Stimulated activated naive B cell treated with anti-CD40 and anti-IgM and Interleukin-4, amounts not matched to agents 10 μg/mL and 1 μg/mL and 100 μg/mL, for 72 hours (primary cell): Measurements from ENCODE around the gene MAPK10.

ENCODE experiments used
- ATAC-seq, 2 donors: fragments of 150-1000 bp; cut with Tn5 transposase; replicated peaks; 2 replicates each; pipeline ENCODE4 v1.10.0; 2021; ENCODE audit warnings: moderate library complexity in 1 of 2
- DNase-seq: peaks from one replicate; pipeline ENCODE4 v3.0.0; 2021
- H3K27ac Mint-ChIP-seq: one replicate; pipeline ENCODE4 v1.8.0; 2022; ENCODE audit warnings: mild to moderate bottlenecking, mixed read lengths
- H3K27me3 Mint-ChIP-seq, 2 donors: one replicate each; pipeline ENCODE4 v1.8.0; 2022; ENCODE audit warnings: mixed read lengths in 2 of 2
- H3K36me3 Mint-ChIP-seq, 2 donors: one replicate each; pipeline ENCODE4 v1.8.0; 2022; ENCODE audit warnings: mixed read lengths in 2 of 2, mild to moderate bottlenecking in 1 of 2
- H3K4me1 Mint-ChIP-seq, 2 donors: one replicate each; pipeline ENCODE4 v1.8.0; 2022; ENCODE audit warnings: mixed read lengths in 2 of 2, mild to moderate bottlenecking in 1 of 2
- H3K4me3 Mint-ChIP-seq, 2 donors: one replicate each; pipeline ENCODE4 v1.8.0; 2022; ENCODE audit warnings: mild to moderate bottlenecking in 2 of 2, mixed read lengths in 2 of 2, moderate library complexity in 1 of 2
- H3K9me3 Mint-ChIP-seq, 2 donors: one replicate each; pipeline ENCODE4 v1.8.0; 2022; ENCODE audit warnings: mixed read lengths in 2 of 2, mild to moderate bottlenecking in 1 of 2

The MAPK10 gene

DNA sequence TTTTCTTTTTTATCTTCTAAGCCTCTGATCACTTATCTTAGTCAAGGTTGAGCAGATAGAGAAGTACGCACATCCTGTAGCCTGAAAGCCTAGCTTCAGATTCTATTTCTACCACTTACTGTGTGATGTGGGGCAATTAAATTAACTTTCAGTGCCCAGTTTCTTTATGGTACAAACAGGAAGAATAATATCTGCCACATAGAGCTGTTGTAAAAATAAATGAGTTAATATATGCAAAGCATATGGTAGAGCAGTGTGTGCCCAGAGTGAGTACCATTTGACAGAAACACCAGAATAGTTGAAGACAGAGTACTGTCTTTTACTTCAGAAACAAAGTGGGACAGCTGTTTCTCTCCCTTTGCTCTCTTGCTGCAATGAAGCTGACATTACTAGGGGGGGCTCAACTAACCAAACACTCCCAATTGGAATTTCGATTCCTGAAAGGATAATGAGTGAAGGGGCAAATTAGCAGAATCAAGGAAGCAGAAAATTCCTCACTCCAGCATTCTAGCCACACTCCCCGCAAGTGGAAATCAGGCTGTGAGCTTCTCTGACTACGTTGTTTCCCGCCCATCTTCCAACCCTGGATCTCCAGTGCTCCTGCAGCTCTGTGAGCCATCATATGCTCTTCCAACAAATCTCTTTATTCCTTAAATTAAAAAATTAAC, 80.4 kb downstream of the MAPK10 start:
- no peak for DNase-seq
- H3K4me1 Mint-ChIP-seq = peaks cover 0 to 3% of the 10 kb centered on the region in 2 donors
- H3K27ac Mint-ChIP-seq = no peak overlapping the region
- no peak overlapping the region for H3K4me3 Mint-ChIP-seq
- peaks cover 7 to 12% of the 10 kb centered on the region in 2 donors for H3K27me3 Mint-ChIP-seq
- ATAC-seq = no peak
- H3K9me3 Mint-ChIP-seq = no peaks in the 10 kb centered on the region
- no peaks in the 10 kb centered on the region for H3K36me3 Mint-ChIP-seq

DNA sequence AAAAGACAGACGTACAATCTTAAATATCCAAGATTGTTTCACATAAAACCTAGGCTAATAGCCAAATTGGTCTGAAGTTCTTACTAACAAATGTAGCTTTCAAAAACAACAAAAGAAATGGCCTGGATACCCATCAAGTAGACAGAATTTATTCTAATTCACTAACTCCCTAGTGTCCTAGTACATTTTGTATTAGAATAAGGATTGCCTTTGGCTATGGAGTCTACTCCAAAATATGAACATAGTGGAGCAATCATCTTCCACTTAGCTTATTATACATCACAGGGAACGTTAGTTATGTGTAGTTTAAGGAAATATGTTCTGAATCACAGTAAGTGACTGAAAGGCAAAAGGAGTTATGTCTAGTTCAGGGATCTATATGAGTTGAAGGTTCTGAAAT, 81.7 kb downstream of the MAPK10 start:
- Mint-ChIP-seq H3K36me3 (no peaks in the 10 kb centered on the region), H3K27ac (no peak overlapping the region), H3K27me3 (peaks cover 5 to 14% of the 10 kb centered on the region in 2 donors), H3K4me1 (peaks cover 0 to 3% of the 10 kb centered on the region in 2 donors), H3K9me3 (no peaks in the 10 kb centered on the region), H3K4me3 (no peak overlapping the region)
- ATAC-seq = no peak
- no peak for DNase-seq

DNA sequence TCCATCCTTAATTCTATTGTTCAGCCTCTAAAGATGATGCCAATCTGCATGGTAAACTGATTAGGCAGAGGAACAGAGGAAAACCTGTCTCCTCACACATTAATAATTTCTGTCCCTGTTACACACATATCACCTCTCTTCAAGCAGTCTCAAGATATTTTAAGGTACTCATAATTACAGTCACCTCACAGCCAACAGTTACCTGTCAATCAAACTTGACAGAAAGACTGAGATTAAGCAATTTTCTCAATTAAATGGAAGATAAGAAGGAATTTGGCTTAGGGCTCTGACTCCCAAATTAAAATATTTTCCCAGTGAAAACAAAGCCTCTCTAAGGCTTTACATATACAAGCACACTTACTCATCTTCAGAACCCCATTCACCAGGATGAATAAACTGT, 85.2 kb downstream of the MAPK10 start:
- Mint-ChIP-seq H3K36me3 (no peaks in the 10 kb centered on the region), H3K27ac (no peak overlapping the region), H3K27me3 (peaks cover 5 to 10% of the 10 kb centered on the region in 2 donors), H3K4me1 (no peaks in the 10 kb centered on the region), H3K4me3 (no peak overlapping the region), H3K9me3 (no peaks in the 10 kb centered on the region)
- ATAC-seq (no peak), DNase-seq (no peak)

DNA sequence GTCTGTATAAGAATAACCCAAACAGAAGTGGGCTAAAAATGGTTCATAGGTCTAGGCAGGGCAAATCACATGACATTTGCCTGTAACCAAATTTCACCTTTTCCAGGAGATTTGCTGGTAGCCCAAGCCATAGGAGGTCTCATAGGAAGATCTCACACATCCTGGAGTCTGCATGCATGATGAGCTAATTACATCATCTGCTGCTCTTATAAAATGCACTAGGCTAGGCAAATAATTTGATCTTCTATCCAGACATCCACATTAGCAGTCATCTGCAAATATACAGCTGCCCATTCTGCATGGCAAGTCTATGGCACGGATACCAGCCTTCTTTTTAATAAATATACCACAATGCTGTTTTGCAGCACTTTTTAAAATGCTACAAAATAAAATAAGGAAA, 87.2 kb downstream of the MAPK10 start:
- peaks cover 5 to 10% of the 10 kb centered on the region in 2 donors for H3K27me3 Mint-ChIP-seq

DNA sequence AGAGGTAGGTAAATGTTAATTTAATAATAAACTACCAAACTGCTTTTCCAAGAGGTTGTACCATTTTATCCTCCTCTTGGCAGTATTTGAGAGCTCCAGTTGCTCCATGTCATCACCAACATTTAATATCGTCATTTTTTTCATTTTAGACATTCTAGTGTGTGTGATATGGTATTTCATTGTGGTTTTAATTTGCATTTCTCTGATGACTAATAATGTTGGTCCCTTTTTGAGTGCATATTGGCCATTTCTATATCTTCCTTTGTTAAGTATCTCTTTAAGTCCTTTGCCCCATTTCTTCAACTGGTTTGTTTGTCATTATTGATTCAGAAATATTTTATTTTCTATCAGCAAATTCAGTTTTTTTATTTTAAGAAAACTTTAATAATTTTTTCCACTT, 88.8 kb downstream of the MAPK10 start:
- ATAC-seq (no peak), DNase-seq (no peak)
- peaks cover 0 to 6% of the 10 kb centered on the region in 2 donors for H3K27me3 Mint-ChIP-seq

More for the DNA sequence above, 87.2 kb downstream of the MAPK10 start:
- Mint-ChIP-seq H3K4me1 (no peaks in the 10 kb centered on the region), H3K36me3 (no peaks in the 10 kb centered on the region), H3K27ac (no peak overlapping the region), H3K9me3 (no peaks in the 10 kb centered on the region), H3K4me3 (no peak overlapping the region)
- ATAC-seq (no peak), DNase-seq (no peak)

DNA sequence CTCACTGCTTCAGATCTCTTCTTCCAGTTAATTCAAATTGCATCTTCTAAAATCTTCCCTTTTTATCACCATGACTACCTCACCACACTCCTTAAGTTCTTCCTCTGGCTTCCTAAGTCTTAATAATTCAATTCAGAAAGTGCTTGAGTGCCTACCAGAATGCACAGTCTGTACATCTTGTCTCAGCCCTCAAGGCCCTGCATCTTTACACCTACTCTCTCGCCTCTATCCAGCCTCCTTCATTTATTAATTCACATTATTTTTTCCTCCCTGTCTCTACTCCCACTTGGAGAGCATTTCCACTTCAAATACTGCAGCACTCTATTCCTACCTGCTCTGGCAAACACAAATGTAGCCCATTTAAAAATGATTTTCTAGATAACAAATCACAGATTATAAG, 90.5 kb downstream of the MAPK10 start:
- DNase-seq = no peak
- Mint-ChIP-seq H3K4me3 (no peak overlapping the region), H3K36me3 (no peaks in the 10 kb centered on the region), H3K27ac (no peak overlapping the region), H3K27me3 (peaks cover 0 to 1% of the 10 kb centered on the region in 2 donors), H3K9me3 (no peaks in the 10 kb centered on the region), H3K4me1 (no peaks in the 10 kb centered on the region)
- ATAC-seq = no peak

More for the DNA sequence above, 88.8 kb downstream of the MAPK10 start:
- no peaks in the 10 kb centered on the region for H3K36me3 Mint-ChIP-seq
- no peaks in the 10 kb centered on the region for H3K4me1 Mint-ChIP-seq
- no peaks in the 10 kb centered on the region for H3K9me3 Mint-ChIP-seq
- no peak overlapping the region for H3K27ac Mint-ChIP-seq
- no peak overlapping the region for H3K4me3 Mint-ChIP-seq

DNA sequence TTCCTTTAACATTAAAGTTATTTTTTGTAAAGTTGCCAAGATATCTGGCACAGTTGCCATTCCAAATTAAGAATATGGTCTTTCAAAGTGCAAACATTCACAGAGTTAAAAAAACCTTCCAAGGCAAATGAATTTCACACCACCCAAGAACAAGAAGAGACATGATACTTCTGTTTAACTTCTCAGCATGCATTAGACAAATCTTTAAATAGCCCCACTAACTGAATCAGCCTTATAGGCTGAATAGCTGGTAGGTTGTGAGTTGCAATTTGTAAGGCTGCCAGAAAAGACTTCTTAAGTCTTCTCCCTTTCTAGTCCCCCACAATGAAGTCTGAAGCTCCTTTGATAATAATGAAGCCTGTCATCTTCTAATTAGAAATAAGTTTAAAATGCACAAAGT, 95.6 kb downstream of the MAPK10 start:
- no peaks in the 10 kb centered on the region for H3K36me3 Mint-ChIP-seq
- ATAC-seq = no peak
- no peaks in the 10 kb centered on the region for H3K9me3 Mint-ChIP-seq
- no peak overlapping the region for H3K4me3 Mint-ChIP-seq
- no peak overlapping the region for H3K27ac Mint-ChIP-seq
- H3K4me1 Mint-ChIP-seq = no peaks in the 10 kb centered on the region
- no peak for DNase-seq
- no peaks in the 10 kb centered on the region for H3K27me3 Mint-ChIP-seq

DNA sequence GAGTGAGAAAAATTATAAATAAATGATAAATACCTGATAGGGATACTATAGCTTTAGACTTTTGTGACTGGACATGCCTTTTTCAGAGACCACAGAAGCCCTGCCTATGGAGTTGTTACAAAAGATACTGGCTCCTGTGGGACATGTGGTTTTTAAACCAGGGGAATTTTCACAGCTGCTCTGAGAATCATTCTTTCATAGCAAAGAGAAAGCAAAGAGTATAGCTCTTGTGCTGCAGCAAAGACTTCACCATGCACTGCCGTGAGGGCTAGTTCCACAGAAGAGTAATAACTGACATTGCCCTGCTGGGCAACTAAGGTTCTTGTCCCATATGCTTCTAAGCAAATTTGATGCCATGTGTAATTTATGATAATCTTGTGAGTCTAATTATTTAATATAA, 98.2 kb downstream of the MAPK10 start:
- DNase-seq = no peak
- Mint-ChIP-seq H3K27ac (no peak overlapping the region), H3K4me3 (no peak overlapping the region), H3K4me1 (no peaks in the 10 kb centered on the region), H3K36me3 (no peaks in the 10 kb centered on the region), H3K27me3 (no peaks in the 10 kb centered on the region), H3K9me3 (no peaks in the 10 kb centered on the region)
- no peak for ATAC-seq

DNA sequence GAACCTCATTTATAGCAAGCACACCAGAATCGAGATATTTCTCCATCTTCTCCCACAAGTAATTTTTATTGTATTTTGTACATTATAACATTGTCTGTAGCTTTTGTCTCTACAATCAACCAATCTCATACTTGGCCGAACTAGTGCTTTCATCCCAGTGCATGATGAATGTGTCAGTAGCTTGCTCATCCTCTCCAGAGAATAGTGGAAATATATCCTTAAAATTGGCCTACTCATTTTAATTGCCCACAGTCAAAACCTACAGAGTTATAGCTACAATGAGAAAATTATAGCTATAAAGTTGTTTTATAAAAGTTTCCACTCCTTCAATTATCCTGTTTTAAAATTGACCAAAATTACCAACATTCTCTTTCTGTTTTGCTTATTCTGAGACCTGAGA, 103.8 kb downstream of the MAPK10 start:
- ATAC-seq = no peak

DNA sequence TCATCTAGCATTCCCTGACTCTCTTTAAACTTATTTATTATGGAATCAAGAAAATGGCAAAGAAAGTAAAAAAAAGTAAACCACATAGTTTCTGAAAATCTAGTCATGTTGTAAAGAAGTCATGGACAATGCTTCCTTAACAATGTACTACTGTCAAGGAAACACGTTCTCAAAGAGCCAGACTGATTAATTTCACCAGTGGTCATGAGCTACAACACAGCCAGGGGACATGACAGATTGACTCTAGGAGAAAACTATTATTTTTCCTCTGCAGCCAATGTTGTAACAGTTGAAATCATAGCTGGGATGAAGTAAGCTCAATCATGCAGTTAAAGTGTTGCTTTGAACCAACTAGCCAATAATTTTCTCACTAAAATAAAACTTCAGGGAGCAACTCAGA, 109.2 kb downstream of the MAPK10 start:
- no peak for ATAC-seq
- DNase-seq = no peak
- H3K4me3 Mint-ChIP-seq = no peak overlapping the region
- H3K36me3 Mint-ChIP-seq = no peaks in the 10 kb centered on the region
- no peak overlapping the region for H3K27ac Mint-ChIP-seq
- H3K27me3 Mint-ChIP-seq = no peaks in the 10 kb centered on the region
- no peaks in the 10 kb centered on the region for H3K9me3 Mint-ChIP-seq
- H3K4me1 Mint-ChIP-seq = no peaks in the 10 kb centered on the region

More for the DNA sequence above, 103.8 kb downstream of the MAPK10 start:
- DNase-seq = no peak
- H3K36me3 Mint-ChIP-seq = no peaks in the 10 kb centered on the region
- H3K4me1 Mint-ChIP-seq = no peaks in the 10 kb centered on the region
- no peaks in the 10 kb centered on the region for H3K9me3 Mint-ChIP-seq
- no peaks in the 10 kb centered on the region for H3K27me3 Mint-ChIP-seq
- no peak overlapping the region for H3K4me3 Mint-ChIP-seq
- H3K27ac Mint-ChIP-seq = no peak overlapping the region

DNA sequence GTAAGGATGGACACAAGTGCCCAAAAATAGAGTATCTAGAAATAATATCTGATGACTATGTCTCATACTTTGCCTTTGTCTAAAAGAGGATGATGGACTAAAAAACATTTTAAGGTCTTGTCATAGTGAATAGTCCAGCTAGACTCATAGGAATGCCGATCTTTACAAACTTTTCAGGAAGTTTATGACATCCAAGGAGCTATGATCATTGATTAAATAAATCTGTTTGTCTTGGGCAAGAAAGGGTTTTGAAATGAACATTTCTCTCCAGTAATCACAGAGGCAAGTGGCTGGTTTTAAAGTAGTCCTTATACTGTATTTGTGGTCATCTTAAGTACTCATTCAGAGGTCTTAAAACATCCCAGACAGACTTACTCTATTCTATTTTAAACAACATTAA, 109.8 kb downstream of the MAPK10 start:
- no peak for DNase-seq
- no peak overlapping the region for H3K27ac Mint-ChIP-seq
- no peaks in the 10 kb centered on the region for H3K36me3 Mint-ChIP-seq
- H3K4me1 Mint-ChIP-seq = no peaks in the 10 kb centered on the region
- no peak for ATAC-seq
- H3K9me3 Mint-ChIP-seq = no peaks in the 10 kb centered on the region
- H3K4me3 Mint-ChIP-seq = no peak overlapping the region
- no peaks in the 10 kb centered on the region for H3K27me3 Mint-ChIP-seq

DNA sequence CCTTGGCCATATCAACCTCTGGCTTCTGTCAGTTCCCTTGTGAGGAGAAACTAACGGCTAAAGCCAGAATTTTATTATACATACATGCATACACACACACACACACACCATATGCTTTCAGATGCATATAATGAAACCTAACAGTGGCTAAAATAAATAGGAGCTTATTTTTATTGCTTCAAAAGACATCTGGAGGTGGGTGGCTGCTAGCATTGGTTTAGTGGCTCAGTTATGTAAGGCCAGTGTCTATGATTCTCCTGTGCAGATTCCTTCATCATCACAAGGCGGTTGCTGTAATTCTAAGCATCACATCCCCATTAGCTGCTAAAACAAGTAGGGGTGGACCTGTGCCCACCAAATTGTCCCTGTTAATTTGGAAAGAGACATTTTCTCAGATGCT, 110.8 kb downstream of the MAPK10 start:
- Mint-ChIP-seq H3K4me3 (no peak overlapping the region), H3K27ac (no peak overlapping the region), H3K27me3 (no peaks in the 10 kb centered on the region), H3K9me3 (no peaks in the 10 kb centered on the region), H3K4me1 (no peaks in the 10 kb centered on the region), H3K36me3 (no peaks in the 10 kb centered on the region)
- ATAC-seq = no peak
- no peak for DNase-seq

DNA sequence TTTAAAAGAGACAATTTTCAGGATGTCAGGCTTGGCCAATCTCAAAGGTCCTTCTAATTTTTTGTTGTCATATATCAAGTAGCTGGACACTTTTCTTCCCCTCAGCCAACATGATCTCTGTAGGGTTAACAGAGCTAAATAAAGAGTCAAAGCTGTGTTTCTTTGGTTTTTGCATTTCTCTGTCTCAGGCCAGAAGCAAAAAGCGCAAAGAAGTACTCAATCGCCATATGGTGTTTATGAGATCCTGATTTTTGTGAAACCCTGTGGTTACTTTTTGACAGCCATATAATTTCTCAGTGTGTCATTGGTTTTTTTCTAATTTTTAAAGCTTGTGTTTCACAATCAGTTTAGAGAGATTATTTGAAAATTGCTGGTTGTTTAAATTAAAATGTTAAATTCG, 111.9 kb downstream of the MAPK10 start:
- H3K9me3 Mint-ChIP-seq = peaks cover 2 to 6% of the 10 kb centered on the region in 2 donors
- ATAC-seq (no peak), DNase-seq (no peak)
- H3K4me3 Mint-ChIP-seq = no peak overlapping the region
- H3K27me3 Mint-ChIP-seq = no peaks in the 10 kb centered on the region
- no peak overlapping the region for H3K27ac Mint-ChIP-seq
- peaks cover 0 to under 1% of the 10 kb centered on the region in 2 donors for H3K36me3 Mint-ChIP-seq
- H3K4me1 Mint-ChIP-seq = no peaks in the 10 kb centered on the region

DNA sequence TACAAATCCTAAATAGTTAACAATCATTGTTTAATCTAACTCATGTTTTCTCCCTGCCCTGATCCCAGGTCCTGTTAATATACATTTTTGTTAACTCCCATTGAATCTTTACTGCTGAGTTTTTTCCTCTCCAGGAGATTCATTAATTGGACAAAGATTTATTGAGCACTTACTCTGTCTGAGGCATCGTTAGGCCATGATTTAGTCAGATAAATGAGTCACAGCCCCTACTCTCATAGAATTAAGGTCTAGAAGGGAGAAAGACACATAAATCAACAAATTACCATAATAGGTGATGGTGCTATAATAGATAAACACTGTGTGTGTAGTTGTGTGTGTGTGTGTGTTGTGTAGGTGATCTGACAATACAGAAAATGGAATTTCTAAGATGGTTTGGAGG, 112.5 kb downstream of the MAPK10 start:
- no peak overlapping the region for H3K27ac Mint-ChIP-seq
- H3K36me3 Mint-ChIP-seq = peaks cover 0 to 1% of the 10 kb centered on the region in 2 donors
- no peaks in the 10 kb centered on the region for H3K4me1 Mint-ChIP-seq
- H3K9me3 Mint-ChIP-seq = peaks cover 2 to 6% of the 10 kb centered on the region in 2 donors
- no peak for ATAC-seq
- H3K27me3 Mint-ChIP-seq = no peaks in the 10 kb centered on the region
- no peak overlapping the region for H3K4me3 Mint-ChIP-seq
- DNase-seq = no peak

DNA sequence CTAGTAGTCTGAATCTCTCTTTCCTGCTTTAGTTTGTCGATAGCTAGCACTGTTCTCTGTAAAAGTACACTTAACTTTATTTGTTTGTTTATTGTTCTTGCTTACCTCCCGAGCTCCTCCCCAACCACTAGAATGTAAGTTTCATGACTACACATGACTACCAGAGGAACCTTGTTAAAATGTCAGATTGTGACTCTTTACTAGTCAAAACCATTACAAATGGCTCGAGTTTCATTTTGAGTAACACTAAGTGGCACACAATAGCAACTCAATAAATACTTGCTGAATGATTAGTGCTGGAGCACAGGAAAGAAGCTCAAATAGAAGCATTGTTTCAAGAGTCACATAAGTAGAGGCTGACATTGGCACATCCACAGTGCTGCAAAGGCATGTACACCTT, 116.1 kb downstream of the MAPK10 start:
- peaks cover 0 to 1% of the 10 kb centered on the region in 2 donors for H3K36me3 Mint-ChIP-seq
- DNase-seq (no peak), ATAC-seq (peak in 1 of 2 donors; percentile 19)
- no peaks in the 10 kb centered on the region for H3K4me1 Mint-ChIP-seq
- no peak overlapping the region for H3K27ac Mint-ChIP-seq
- H3K9me3 Mint-ChIP-seq = peaks cover 5 to 6% of the 10 kb centered on the region in 2 donors
- H3K27me3 Mint-ChIP-seq = no peaks in the 10 kb centered on the region
- H3K4me3 Mint-ChIP-seq = no peak overlapping the region

DNA sequence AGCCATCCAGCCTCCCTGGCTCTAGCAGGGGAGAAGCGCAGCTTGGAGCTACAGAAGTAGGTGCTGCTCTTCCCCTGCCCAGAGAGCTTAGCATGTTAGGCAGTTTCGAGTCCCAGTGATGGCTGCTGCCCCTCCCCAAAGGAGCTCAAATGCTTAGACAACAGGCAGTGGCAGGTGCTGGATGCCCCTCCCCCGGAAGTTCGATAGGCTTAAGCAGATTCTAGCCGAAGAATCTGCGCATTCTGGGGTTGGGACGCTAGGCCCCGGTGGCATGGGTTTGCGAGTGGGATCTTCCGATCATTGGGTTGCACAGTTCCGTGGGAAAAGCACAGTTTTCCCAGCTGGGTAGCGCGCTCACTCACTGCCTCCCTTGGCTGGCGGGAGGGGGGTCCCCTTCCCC, 117.2 kb downstream of the MAPK10 start:
- Mint-ChIP-seq H3K9me3 (peaks cover 9 to 11% of the 10 kb centered on the region in 2 donors), H3K27me3 (no peaks in the 10 kb centered on the region), H3K4me3 (no peak overlapping the region), H3K36me3 (peaks cover 0 to 1% of the 10 kb centered on the region in 2 donors), H3K4me1 (no peaks in the 10 kb centered on the region), H3K27ac (no peak overlapping the region)
- ATAC-seq = no peak
- DNase-seq = no peak
